HG03066 (cell line): ENCODE measurements around the gene TBPL1.
"Not testable (repeated sequence)": the region's sequence is repeated elsewhere in the genome, so short reads cannot be mapped to it uniquely, and the experiment has no call there.

ENCODE experiments used
- ATAC-seq: cut with Tn5 transposase; IDR thresholded peaks from one replicate; pipeline ENCODE4 v1.9.1; 2021; ENCODE audit warnings: low read depth; ENCODE audit not compliant: unreplicated experiment

Gene TBPL1

DNA sequence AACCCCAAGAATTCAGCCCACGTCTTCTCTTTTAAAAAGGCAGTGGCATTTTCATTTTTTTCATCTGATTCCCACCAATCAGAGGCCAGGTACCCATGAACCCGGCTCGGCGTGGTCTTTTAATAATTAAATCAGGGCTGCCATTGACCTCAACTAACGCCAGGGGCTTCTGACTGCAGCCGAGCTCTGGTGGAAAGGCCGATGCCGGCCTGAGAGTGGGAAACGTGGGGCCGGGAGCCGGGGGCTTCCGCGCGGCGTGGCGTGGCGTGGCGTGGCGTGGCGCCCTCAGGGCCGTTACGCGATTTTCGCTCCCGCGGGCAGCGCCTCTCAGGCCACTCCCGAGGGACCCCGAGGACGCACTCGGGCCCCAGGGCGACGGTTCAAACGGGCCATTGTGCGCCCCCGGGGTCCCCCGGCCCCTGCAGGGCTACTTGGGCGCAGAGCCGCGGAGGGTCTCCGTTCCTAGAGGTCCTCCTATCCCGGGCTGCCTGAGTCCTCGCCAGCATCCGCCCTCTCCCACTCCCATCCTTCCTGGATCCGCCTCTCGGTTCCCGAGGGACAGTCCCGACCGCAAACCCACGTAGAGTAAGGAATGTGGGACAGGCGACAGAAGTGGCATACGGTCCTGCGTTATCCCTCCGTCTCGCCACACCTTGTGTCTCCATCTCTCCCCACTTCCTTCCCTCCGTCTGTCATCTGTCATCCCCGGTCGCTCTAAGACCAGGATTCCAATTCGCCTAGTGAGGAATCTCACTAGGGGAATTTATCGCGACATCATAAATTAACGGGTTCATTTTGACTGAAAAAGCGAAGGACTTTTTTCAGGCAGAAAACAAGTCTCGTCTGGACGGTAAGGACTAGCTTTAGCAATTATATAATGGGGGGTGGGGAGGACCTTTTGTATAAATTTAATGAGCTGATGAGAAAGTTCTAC lies 876 bp upstream of the TBPL1 start:
- ATAC-seq: peak; percentile 51

DNA sequence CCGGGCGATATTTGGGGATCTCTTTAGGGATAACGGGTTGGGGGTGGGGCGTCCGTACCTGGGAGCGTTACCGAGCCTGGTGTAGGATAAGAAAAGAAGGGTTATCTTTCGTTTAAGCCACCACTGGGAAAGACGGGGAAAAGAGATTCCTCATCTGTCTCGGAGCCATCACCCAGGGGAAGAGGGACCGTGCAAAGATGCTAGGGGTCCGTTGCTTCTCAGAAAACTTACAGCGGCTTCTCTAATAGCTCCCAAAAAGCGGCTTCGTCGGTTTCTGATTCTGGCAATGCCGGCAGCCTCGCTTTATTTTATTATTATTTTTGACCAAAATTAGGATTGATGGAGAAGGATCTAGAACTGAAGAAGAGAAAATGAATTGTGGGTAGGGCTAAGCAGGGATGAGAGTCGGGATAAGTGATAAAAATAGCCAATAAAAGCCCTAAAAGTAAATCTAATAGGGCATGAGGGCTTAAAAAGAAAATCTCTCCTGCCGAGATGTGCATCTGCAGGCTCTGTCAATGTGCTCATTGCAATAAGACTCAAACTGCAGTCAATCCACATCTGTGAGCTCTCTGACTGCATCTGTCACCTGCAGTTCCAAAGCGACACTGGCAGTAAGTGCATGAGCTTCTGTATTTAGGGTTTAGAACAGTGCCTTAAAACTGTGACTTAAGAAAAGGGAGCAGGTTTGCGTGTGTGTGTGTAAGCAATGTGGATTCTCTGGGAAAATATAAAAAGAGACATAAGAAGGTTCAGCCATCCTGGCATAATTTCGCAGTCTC lies 801 bp downstream of the TBPL1 start:
- ATAC-seq: no peak

DNA sequence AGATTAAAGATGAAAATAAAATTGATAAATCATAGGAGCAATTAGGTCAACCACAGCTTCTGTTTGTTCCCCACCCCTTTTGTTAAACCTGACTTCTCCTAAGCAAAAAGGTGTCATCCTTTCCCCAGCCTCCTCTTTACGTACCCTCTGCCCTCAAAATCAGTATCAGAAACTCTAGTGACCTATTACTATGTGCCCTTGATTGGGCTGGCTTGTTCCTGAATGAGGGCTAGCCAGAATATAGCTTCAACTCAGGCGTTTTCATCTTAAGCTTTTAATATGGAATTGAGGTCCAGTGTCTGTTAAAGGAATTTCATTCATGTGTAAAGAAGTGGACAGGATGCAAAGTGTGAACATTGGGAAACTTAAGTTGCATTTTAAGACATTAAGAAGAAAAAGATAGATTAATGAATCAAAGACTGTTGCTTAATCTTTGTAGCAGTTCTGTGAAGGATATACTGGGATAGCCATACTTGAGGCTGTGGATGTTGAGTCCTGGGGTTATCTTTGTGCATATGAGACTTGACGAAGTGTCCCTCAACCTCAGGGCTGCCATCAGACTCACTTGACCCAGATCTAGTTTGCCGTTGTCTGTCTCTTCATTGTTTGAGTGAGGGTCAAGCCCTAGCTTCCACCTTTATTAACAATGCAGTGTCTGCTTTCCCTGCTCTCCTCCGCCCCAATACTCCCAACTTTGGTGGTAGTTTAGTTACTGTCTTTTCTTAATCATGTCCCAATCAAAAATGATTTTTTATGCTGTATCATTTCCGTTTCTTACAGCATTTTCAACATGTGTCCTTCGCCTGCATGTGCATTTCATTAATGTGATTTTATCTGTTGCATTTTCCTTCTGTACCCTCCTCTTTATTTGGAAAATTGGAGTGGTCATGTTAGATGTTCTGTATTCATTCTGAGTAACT lies 1.9 kb downstream of the TBPL1 start:
- ATAC-seq: no peak

DNA sequence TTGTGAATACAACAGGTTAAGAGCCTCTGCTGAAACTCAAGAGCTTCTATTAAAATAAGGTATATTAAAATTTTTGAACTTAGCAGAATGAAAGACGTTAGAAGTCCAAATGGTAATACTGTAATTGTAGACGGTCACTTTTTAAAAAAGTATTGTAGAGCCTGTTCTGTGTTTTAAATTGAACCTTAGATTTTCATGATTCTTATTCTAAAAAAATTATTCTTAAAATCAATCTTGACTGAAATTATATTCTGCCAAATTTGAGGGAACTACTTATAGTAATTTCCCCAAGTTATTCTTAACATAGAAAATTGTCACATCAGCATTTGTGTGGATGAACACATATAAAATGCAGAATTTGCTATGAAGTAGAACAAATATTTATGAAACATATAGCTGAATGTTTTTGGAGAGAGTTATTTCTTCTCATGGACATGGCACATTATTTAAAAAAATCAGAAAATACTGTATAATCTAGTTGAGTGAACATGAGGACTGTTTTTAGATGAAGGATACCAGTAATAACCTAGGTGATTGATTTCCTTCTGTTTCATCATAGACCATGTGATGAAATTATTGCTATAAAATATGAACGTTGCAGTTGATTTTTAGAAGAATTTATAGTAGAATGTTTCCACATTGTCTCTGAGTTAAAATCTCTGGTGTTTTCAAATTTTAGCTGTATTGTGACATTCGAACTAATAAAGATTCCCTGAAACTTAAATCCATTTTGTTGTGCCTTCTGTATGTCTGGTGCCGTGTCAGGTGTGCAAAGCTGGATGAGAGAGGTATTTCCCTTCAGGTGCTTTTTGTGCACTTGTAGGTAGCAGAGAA lies 2.8 kb downstream of the TBPL1 start:
- ATAC-seq: no peak

DNA sequence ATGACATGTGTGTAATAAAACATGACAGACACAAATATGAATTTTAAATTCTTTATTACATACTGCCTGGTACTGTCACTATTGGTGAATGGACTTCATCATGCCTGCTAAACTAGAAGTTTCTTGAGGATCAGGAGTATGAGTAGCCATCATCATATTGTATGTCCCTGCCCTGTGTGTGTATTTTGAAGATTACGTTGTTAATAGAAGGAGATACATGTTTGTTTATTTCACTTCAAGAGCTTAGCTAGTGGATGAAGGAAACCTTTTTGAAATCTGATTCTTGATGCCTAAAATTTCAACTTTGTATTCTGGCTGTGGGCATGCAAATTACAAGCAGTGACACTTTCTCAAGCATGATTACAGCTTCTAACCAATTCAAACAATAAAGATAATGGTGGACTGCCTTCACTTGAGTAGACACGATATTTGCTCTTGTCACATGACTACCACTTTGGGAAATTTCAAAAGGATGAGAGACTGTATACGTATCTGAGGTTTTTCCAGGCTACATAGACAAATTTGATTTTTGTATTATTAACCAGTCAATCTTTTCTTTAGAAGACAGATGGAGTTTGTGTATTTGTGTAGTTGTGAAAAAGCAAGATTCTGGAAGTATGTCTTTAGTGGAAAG lies 3.5 kb downstream of the TBPL1 start:
- no peak for ATAC-seq

DNA sequence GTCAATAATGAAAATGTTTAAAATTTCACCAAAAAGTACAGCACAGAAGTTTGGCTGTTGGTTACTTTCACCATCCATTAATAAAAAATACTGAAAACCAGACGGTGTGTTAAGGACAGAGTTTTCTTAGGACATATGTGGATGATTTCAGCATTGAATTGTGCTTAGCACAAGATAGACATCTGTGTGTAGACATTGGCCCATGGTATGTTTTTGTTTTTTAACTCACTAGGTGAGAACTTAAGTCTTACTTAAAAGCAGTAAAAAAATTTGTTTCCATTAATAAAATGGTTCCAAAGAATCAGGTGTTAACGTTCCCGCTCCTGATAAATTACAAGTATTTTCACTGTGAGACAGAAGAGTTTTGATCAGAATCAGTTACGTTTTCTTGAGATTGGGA lies 4.2 kb downstream of the TBPL1 start:
- no peak for ATAC-seq

DNA sequence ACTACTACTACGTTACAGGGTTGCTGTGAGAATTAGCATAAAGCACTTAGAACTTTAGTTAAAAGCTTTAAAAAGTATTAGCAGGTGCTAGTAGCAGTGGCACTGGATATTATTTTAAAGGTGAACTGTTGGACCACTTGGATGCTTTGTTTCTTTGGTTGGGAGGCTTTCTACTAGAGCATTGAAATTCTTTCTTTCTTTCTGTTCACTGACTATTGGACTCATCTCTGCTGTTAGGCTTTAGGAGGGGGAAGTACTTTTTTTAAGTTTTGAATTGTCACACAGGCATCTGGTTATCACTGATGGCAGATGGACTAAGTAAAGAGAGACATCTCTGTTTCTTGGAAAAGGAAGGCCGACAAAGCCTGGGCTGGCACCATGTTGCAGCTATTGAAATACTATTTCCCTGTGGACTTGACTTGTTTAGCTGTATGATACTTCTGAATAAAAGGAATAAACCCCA lies 4.8 kb downstream of the TBPL1 start:
- no peak for ATAC-seq

DNA sequence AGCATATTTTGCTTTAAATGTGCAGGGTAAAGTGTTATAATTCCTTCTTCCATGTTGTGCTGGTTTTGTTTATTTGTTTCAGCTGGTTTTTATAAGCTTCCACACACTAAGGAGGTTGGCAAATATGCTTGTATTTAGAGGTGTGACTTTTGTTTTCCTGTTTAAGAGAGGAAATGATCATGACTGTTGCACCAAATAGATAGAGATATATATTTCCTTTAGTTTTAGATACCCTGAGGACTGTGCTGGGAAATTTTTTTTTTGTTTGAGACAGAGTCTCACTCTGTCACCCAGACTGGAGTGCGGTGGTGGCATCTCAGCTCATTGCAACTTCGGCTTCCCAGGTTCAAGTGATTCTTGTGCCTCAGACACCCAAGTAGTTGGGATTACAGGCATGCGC lies 5.8 kb downstream of the TBPL1 start:
- no peak for ATAC-seq

DNA sequence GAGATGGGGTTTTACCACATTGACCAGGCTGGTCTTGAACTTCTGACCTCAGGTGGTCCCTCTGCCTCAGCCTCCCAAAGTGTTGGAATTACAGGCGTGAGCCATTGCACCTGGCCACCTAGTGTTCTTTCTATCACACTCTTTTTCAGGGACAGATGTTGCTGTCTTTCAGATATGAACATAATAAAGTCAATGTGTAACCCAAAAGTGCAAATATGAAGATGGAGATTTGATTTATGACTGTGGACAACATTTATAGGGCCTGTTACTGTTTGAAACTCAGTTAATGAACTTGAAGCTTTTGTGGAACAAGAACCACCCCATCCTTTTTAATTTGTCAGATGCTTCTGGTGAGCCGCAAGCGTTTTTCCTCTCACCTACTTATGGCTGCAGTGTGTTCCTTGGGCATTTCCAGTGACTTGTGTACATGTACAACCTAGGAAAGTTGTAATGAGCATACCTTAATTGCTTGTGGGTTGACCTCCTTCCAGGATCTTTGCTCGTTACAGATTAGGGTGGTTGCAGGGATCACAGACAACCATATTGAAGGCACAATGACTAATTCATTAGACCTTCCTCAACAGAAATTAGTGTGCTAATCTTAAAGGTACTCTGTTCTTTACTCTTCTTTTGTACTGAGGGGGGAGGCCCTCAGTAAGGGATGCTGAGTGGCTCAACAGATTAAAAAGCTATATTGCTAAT lies 6.8 kb downstream of the TBPL1 start:
- no peak for ATAC-seq

DNA sequence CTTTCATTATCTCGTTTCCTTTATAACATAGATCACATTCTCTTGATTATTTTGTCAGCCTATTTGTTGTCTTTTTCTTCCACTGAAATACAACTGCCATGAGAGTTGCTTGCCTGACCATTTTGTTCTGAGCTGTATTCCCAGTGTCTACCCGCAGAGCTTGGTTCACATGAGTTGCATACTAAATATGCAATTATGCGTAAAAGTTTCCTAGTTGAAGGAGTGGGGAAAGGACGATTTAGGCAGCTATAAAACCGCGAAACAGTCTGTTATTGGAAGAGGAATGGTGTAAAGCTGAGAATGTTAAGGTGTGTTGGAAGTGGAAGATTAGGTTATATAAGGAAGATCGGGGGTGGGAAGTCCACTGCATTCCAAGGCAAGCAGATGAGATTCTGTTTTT lies 8.8 kb downstream of the TBPL1 start:
- ATAC-seq: no peak

DNA sequence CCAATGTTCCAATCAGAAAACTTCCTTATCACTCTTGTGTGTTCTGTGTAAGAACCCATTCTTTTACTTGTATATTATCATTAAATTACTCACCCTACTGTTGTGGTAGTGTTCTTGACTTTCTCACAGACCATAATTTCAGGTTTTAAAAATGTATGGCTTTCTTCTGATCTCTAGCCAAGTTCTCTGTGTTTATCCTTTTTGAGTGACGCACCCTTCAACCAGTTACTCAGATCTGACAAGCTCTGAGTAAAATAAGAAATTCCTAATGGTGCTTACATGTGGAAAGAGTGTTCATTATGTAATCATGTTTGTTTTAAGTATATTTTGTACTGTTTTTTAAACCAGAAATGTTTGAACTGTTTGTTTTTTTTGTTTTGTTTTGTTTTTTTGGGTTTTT lies 11.0 kb downstream of the TBPL1 start:
- no peak for ATAC-seq

DNA sequence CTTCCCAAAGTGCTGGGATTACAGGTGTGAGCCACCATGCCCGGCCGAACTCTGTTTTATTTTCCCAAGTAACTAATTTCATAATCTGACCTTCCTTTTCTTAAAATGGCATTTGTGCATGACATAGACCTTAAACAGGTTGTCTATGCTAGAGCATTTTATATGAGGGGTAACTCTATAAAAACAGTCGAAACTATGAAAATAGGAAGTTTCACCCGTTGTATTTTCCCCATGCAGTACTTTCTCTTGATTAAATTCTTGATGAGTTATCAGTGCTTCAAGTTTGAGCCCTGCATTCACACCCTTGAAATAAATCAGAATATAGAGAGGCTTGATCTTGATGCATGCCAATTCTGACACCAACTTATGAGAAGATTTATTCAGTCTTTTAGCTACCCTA lies 11.7 kb downstream of the TBPL1 start:
- no peak for ATAC-seq

DNA sequence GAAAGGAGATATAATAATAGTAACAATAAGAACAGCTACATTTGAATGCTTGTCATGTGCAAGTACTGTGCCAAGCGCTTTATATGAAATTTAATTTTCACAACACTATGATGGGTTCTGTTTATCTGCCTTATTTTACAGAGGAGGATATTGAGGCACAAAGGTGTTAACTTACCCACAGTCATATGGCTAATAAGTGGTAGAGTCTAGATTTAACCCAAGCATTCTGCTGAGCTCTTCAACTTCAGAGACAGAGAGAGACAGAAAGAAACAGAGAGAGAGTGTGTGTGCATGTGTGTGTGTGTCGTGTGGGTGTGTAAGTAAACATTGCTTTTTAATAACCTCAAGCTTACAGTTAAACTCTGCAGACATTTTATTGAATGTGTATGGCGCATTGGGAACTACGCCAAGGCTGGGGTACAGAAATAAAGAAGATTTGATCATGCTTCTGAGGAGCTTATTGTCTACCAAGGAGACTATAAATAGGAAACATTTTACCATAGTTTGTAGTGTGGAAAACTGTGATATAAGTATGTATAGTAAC lies 12.9 kb downstream of the TBPL1 start:
- ATAC-seq: no peak

DNA sequence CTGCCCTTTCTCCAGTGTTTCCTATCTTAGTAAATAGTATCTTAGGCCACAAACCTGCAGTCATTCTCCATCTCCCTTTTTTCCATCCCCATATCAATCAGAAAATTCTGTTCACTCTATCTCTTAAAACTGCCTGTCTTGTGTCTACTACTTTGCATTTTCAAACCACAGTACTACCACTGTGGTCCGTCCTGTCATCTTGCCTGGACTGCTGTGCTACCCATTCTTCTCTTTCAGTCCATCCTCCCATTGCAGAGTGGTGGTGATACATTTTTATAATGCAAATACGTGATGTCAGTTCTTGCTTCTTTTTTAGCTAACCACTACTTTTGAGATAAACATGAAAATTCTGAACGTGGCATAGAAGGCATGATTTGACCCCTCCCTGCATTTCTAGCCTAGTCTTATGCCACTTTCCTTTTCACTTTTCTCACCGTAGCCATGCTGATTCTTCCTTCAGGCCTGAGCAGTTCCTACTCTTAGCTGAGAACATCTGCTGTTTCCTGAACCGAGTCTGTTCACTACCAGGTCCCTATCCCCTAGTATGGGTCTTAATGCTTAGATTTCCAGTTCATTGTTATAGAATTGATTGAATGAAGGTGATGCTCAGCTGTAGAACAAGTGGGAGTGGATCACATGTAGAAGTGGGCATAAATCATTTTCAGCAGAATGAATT lies 13.8 kb downstream of the TBPL1 start:
- peak; percentile 87 for ATAC-seq

DNA sequence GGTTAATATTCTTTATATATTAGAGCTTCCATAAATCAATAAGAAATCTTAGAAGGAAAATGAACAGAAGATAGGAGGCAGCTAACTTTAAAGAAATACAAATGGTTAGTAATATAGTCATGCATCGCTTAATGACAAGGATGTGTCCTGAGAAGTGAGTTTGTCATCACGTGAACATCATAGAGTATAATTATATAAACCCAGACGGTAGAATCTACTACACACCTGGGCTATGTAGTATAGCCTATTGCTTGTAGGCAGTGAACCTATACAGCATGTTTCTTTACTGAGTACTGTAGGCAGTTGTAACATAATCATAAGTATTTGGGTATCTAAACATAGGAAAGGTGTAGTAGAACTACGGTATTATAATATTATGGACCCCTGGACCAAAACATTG lies 14.3 kb downstream of the TBPL1 start:
- no peak for ATAC-seq

DNA sequence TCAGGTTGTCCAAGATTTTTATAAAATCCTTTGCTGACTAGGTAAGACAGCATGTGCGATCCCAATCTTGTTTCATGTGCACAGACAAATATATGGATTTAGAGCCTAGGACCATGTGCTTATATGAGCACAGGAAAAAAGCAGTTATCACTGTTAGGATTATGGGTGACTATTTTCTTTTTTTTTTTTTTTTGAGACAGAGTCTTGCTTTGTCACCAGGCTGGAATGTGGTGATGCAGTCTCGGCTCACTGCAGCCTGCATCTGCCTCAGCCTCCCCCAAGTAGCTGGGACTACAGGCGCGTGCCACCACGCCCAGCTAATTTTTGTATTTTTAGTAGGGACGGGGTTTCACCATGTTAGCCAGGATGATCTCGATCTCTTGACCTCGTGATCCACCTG lies 14.8 kb downstream of the TBPL1 start:
- not testable (repeated sequence) for ATAC-seq

DNA sequence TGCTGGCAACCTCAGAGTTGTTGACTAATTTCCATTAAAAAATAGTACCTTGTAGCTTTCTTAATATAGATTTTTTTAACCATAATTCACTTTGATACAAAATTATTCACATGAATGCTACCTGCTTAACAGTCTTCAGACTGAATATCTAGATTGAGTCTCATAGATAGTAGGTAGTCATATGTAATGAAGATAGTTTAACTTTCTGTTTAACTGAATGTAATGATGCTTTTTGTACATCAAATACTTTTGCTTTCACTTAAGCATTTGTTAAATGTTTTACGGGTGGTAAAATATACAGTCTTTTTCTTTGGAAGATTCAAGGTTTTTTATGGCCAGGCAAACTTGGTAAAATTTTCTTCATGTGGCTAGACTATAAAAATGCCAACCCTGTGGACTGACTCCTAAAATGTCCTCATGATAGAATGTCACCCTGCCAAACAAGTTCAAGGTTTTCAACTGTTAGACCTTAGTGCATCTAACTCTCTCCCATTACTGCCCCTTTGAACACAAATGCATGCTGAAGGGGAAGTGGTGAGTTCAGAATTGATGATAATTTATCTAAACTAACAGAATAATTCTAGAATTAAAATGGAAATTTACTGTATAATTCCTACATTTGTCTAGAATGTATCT lies 16.4 kb downstream of the TBPL1 start:
- no peak for ATAC-seq
